HG03039 (cell line): ENCODE data around the gene TAMM41.
"Not testable (repeated sequence)": the region's sequence is repeated elsewhere in the genome, so short reads cannot be mapped to it uniquely, and the experiment has no call there.

Experiments used
- ATAC-seq: cut with Tn5 transposase; IDR thresholded peaks from one replicate; pipeline ENCODE4 v1.9.1; 2021; ENCODE audit warnings: mild to moderate bottlenecking, moderate library complexity; ENCODE audit not compliant: unreplicated experiment

Gene TAMM41

GRCh38 chr3:11770477-11771391, 76.0 kb downstream of the TAMM41 start:
- peak; percentile 99 for ATAC-seq

- no peak for ATAC-seq
These were observed 76.8 kb downstream of the TAMM41 start for GRCh38 chr3:11769704-11770476.

- no peak for ATAC-seq
These were observed 78.1 kb downstream of the TAMM41 start for GRCh38 chr3:11768604-11769003.

- no peak for ATAC-seq
These were observed 81.7 kb downstream of the TAMM41 start for GRCh38 chr3:11764931-11765363.

GRCh38 chr3:11759996-11760395, 86.7 kb downstream of the TAMM41 start:
- no peak for ATAC-seq

- ATAC-seq: no peak
These were observed 88.8 kb downstream of the TAMM41 start for GRCh38 chr3:11757929-11758328.

GRCh38 chr3:11757441-11757875, 89.2 kb downstream of the TAMM41 start:
- ATAC-seq: no peak

- no peak for ATAC-seq
These were observed 91.4 kb downstream of the TAMM41 start for GRCh38 chr3:11755276-11755675.

- ATAC-seq: not testable (repeated sequence)
These were observed 94.4 kb downstream of the TAMM41 start for GRCh38 chr3:11752254-11752653.

- ATAC-seq: not testable (repeated sequence)
These were observed 98.4 kb downstream of the TAMM41 start for GRCh38 chr3:11748306-11748705.
